Activated B cell treated with CpG ODN at 0.5 μM for 24 hours (primary cell): ENCODE measurements around the gene XRCC3. TPM values are rescaled to one million over a fixed set of nuclear protein-coding genes. Genes with fewer than 3 reads are reported as not detected.

Experiments
- ATAC-seq: fragments of 200-7000 bp; cut with Tn5 transposase; one replicate; pipeline ENCODE4 v1.10.0; 2021; ENCODE audit warnings: low read depth, mild to moderate bottlenecking, moderate library complexity
- CTCF ChIA-PET: fragments of 350-600 bp; sonication (Branson Sonifier 250); formaldehyde crosslinking; loops from one replicate; lab custom pipeline; 2021; ENCODE audit warnings: antibody characterized with exemption; lab: Charles Lee
- POLR2A ChIA-PET: fragments of 350-600 bp; sonication (Branson Sonifier 250); formaldehyde crosslinking; loops from one replicate; lab custom pipeline; 2021; ENCODE audit warnings: antibody characterized with exemption; lab: Charles Lee
- DNase-seq: peaks from one replicate; pipeline ENCODE4 v3.0.0; 2022
- H3K27ac Mint-ChIP-seq: one replicate; pipeline ENCODE4 v1.8.0; 2020; ENCODE audit warnings: mixed read lengths
- H3K27me3 Mint-ChIP-seq: one replicate; pipeline ENCODE4 v1.8.0; 2021; ENCODE audit warnings: mixed read lengths
- H3K36me3 Mint-ChIP-seq: one replicate; pipeline ENCODE4 v1.8.0; 2021; ENCODE audit warnings: low read depth, mixed read lengths
- H3K4me1 Mint-ChIP-seq: one replicate; pipeline ENCODE4 v1.8.0; 2021; ENCODE audit warnings: mixed read lengths
- H3K4me3 Mint-ChIP-seq: one replicate; pipeline ENCODE4 v1.8.0; 2020; ENCODE audit warnings: mild to moderate bottlenecking, mixed read lengths
- H3K9me3 Mint-ChIP-seq: one replicate; pipeline ENCODE4 v1.8.0; 2020; ENCODE audit warnings: mixed read lengths
- CTCF ChIP-seq: fragments of 200-600 bp; IDR thresholded peaks from one replicate; pipeline ENCODE4 v1.8.0; 2022; ENCODE audit warnings: antibody characterized with exemption, mild to moderate bottlenecking
- intact Hi-C: fragments of 100-400 bp; cut with micrococcal nuclease; formaldehyde crosslinking; loops from one replicate; pipeline ENCODE4 v1.15.1; 2024
- total RNA-seq: library from RNA; stranded (reverse); gene quantifications from 2 replicates; pipeline ENCODE4 v1.2.3, GENCODE V29; 2022

Gene XRCC3
- total RNA-seq, 1 donor from 2014 or later = 26.0 TPM

- H3K27ac Mint-ChIP-seq = no peak overlapping the region
- no peak for TF ChIP-seq CTCF
- ChIA-PET CTCF (no interaction called here), POLR2A (interaction anchor here (0.5 to 1.5 kb wide), 2 partner anchors 12 to 105 kb away, joined by 4 to 7 read pairs; no protein-coding TSS in a partner anchor)
- no peak for DNase-seq
- intact Hi-C loops = loop anchor here (2.0 to 10.0 kb wide), 2 partner anchors 13 to 379 kb away; partner anchors contain the start of gene EIF5
- no peaks in the 10 kb centered on the region for H3K27me3 Mint-ChIP-seq
- H3K4me1 Mint-ChIP-seq = peaks cover 34% of the 10 kb centered on the region
- peak overlapping the region; percentile 89 for H3K4me3 Mint-ChIP-seq
- ATAC-seq = no peak
- H3K36me3 Mint-ChIP-seq = peaks cover 12% of the 10 kb centered on the region
- H3K9me3 Mint-ChIP-seq = no peaks in the 10 kb centered on the region
These were observed 1.1 kb downstream of the XRCC3 start for GRCh38 chr14:103714063-103714724.

- H3K9me3 Mint-ChIP-seq = no peaks in the 10 kb centered on the region
- peaks cover 19% of the 10 kb centered on the region for H3K36me3 Mint-ChIP-seq
- no peak for ATAC-seq
- no peak for TF ChIP-seq CTCF
- POLR2A ChIA-PET = interaction anchor here (0.5 to 0.8 kb wide), 2 partner anchors 19 to 106 kb away, joined by 3 to 4 read pairs; no protein-coding TSS in a partner anchor
- DNase-seq = no peak
- CTCF ChIA-PET = no interaction called here
- no peak overlapping the region for H3K27ac Mint-ChIP-seq
- no peaks in the 10 kb centered on the region for H3K27me3 Mint-ChIP-seq
- peak overlapping the region; percentile 89 for H3K4me3 Mint-ChIP-seq
- intact Hi-C loops = loop anchor here (2.0 to 10.0 kb wide), 2 partner anchors 13 to 379 kb away; partner anchors contain the start of gene EIF5
- peaks cover 29% of the 10 kb centered on the region for H3K4me1 Mint-ChIP-seq
These were observed 1.8 kb downstream of the XRCC3 start for GRCh38 chr14:103713304-103714062.

GRCh38 chr14:103712633-103713247 lies 2.5 kb downstream of the XRCC3 start:
- H3K4me1 Mint-ChIP-seq = peaks cover 26% of the 10 kb centered on the region
- CTCF ChIA-PET = no interaction called here
- no peaks in the 10 kb centered on the region for H3K27me3 Mint-ChIP-seq
- DNase-seq (no peak), ATAC-seq (no peak)
- intact Hi-C loops = loop anchor here (10.0 kb wide), 1 partner anchor 378 kb away; the partner anchor contains the start of gene EIF5
- POLR2A ChIA-PET = interaction anchor here (0.8 kb wide), 1 partner anchor 19 kb away, joined by 3 read pairs; no protein-coding TSS in a partner anchor
- no peak overlapping the region for H3K4me3 Mint-ChIP-seq
- H3K36me3 Mint-ChIP-seq = peaks cover 25% of the 10 kb centered on the region
- no peaks in the 10 kb centered on the region for H3K9me3 Mint-ChIP-seq
- no peak overlapping the region for H3K27ac Mint-ChIP-seq
- TF ChIP-seq CTCF = no peak

GRCh38 chr14:103711516-103712431 lies 3.5 kb downstream of the XRCC3 start:
- Mint-ChIP-seq H3K4me1 (peaks cover 18% of the 10 kb centered on the region), H3K27me3 (no peaks in the 10 kb centered on the region), H3K9me3 (no peaks in the 10 kb centered on the region), H3K36me3 (peaks cover 25% of the 10 kb centered on the region), H3K27ac (no peak overlapping the region), H3K4me3 (no peak overlapping the region)
- POLR2A ChIA-PET = no interaction called here
- no peak for TF ChIP-seq CTCF
- ATAC-seq = no peak
- no peak for DNase-seq
- CTCF ChIA-PET = no interaction called here
- intact Hi-C loops = loop anchor here (10.0 kb wide), 1 partner anchor 377 kb away; the partner anchor contains the start of gene EIF5
